ENCODE results near the gene GLTPD2. TPM values are rescaled to one million over a fixed set of nuclear protein-coding genes. Genes with fewer than 3 reads are reported as not detected.

GLTPD2 gene
- total RNA-seq, 1 donor from 2014 or later: not detected

GRCh38 chr17:4838309-4838785 lies 49.6 kb downstream of the GLTPD2 start:
- DNase-seq (ENCODE audit: extremely low read depth, low read depth, low spot score): no peak

- no peak for DNase-seq (ENCODE audit: extremely low read depth, low read depth, low spot score)
These were observed 50.5 kb downstream of the GLTPD2 start for GRCh38 chr17:4839221-4839620.

Other genes with a start within 250 kb of the GLTPD2 start
- 65.0 and 84.7 TPM in 2 replicates for gene MYBBP1A, start 233.6 kb upstream of the GLTPD2 start, total RNA-seq
- gene GGT6, start 228.4 kb upstream of the GLTPD2 start, total RNA-seq: not detected in 2 replicates
- gene SMTNL2, start 204.4 kb upstream of the GLTPD2 start, total RNA-seq: not detected in 2 replicates
- gene ALOX15, start 147.3 kb upstream of the GLTPD2 start, total RNA-seq: not detected in 2 replicates
- gene PELP1, start 84.8 kb upstream of the GLTPD2 start, total RNA-seq: 21.8 and 25.5 TPM in 2 replicates
- gene ARRB2, start 78.3 kb upstream of the GLTPD2 start, total RNA-seq: 11.6 and 13.0 TPM in 2 replicates
- gene MED11, start 57.5 kb upstream of the GLTPD2 start, total RNA-seq: 22.6 and 32.6 TPM in 2 replicates
- gene ZMYND15, start 49.1 kb upstream of the GLTPD2 start, total RNA-seq: 0.06 and 0.15 TPM in 2 replicates
- 18.0 and 18.5 TPM in 2 replicates for gene CXCL16, start 49.0 kb upstream of the GLTPD2 start, total RNA-seq
- not detected in 2 replicates for gene TM4SF5, start 17.1 kb upstream of the GLTPD2 start, total RNA-seq
- gene VMO1, start 2.6 kb upstream of the GLTPD2 start, total RNA-seq: 0.44 TPM in 1 of 2 replicates, not detected in the other
- gene PSMB6, start 7.2 kb downstream of the GLTPD2 start, total RNA-seq: 143 and 209 TPM in 2 replicates
- 33.5 and 36.9 TPM in 2 replicates for gene PLD2, start 18.2 kb downstream of the GLTPD2 start, total RNA-seq
- 51.0 and 74.7 TPM in 2 replicates for gene MINK1, start 44.4 kb downstream of the GLTPD2 start, total RNA-seq
- gene C17orf107, start 110.6 kb downstream of the GLTPD2 start, total RNA-seq: 0.88 and 1.6 TPM in 2 replicates
- gene CHRNE, start 114.1 kb downstream of the GLTPD2 start, total RNA-seq: 0.76 and 1.5 TPM in 2 replicates
- not detected in 2 replicates for gene GP1BA, start 143.3 kb downstream of the GLTPD2 start, total RNA-seq
- 47.3 and 52.1 TPM in 2 replicates for gene SLC25A11, start 151.1 kb downstream of the GLTPD2 start, total RNA-seq
- 47.5 and 54.7 TPM in 2 replicates for gene RNF167, start 151.3 kb downstream of the GLTPD2 start, total RNA-seq
- gene PFN1, start 159.6 kb downstream of the GLTPD2 start, total RNA-seq: 1,675 and 1,900 TPM in 2 replicates
- gene ENO3, start 162.2 kb downstream of the GLTPD2 start, total RNA-seq: 0.15 and 2.6 TPM in 2 replicates
- 61.8 and 69.5 TPM in 2 replicates for gene SPAG7, start 178.9 kb downstream of the GLTPD2 start, total RNA-seq
- 16.4 and 35.1 TPM in 2 replicates for gene CAMTA2, start 198.7 kb downstream of the GLTPD2 start, total RNA-seq
- 0.39 and 0.76 TPM in 2 replicates for gene INCA1, start 208.6 kb downstream of the GLTPD2 start, total RNA-seq
- 114 and 117 TPM in 2 replicates for gene KIF1C, start 209.0 kb downstream of the GLTPD2 start, total RNA-seq
- gene SLC52A1, start 246.5 kb downstream of the GLTPD2 start, total RNA-seq: 0.10 TPM in 1 of 2 replicates, not detected in the other